IPS-11a (cell line): ENCODE data around the gene CENATAC.
"Not testable (repeated sequence)": the region's sequence is repeated elsewhere in the genome, so short reads cannot be mapped to it uniquely, and the experiment has no call there.

Experiments used
- H3K4me3 ChIP-seq: one replicate; pipeline ENCODE4 v1.5.1; 2013; ENCODE audit warnings: low read depth, low read length, control low read depth

The CENATAC gene

DNA sequence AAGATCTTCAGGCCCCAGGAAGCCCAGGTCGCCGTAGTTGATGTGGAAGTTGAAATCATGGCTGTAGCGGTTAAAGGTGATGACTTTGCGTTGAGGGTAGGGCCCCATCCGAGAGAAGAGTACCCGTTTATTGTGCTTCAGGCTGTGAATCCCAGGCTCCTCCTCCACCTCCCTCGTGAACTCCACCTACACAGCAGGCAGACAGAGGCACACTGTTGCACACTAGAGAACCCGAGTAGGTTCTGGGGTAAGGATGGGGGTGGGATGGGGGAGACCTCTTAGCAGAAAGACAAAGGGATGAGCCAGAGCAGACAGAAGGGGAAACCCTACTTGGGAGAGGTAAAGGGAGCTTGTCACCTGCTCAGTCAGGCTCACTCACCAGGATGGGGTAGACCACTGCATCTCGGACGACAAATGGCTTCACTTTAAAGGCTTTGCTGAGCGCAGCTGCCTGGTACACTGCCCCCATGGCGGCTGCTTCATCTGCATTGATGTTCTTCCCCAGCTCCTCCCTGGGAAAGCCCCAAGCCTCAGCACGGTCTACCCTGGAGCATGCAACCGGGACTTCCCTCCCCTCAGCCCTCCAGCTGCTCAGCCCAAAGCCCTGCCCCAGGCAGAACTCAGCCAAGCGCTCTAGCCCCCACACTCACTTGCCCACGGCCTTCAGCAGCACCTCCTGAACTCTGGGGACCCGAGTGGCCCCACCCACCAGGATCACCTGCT is 53.7 kb downstream of the CENATAC start:
- H3K4me3 ChIP-seq, result no peak overlapping the region

DNA sequence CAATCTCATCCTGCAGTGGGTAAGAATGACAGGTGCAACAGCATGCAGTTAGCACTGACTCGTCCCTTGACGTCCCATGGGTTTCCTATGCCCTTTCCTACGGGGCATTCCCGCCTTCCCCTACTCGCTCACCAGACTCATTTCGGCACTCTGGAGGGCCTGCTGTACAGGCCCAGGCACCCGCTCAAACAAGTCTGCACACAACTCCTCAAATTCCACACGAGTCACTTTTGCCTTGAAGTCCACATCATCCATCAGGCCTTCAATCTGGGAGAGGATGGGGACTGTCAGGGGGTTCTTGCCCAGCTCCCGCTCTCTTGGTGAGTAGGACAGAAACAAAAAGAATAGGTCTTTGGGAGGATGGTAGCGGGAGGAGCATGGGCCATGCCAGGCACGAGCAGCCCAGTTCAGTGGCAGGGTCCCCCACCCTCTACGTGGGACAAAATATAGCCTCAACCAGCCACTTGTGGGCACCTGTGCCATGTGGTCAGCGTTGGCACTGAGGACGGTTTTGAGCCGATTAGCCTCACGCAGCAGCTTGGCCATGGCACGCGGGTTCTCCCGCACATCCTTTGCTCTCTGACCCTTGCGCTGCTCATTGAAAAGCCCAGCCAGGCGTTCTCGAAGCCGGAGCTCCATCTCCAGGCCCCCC is 54.4 kb downstream of the CENATAC start:
- H3K4me3 ChIP-seq, result no peak overlapping the region

- H3K4me3 ChIP-seq, result no peak overlapping the region
Observed at GRCh38 chr11:119054418-119054817, 56.5 kb downstream of the CENATAC start.

DNA sequence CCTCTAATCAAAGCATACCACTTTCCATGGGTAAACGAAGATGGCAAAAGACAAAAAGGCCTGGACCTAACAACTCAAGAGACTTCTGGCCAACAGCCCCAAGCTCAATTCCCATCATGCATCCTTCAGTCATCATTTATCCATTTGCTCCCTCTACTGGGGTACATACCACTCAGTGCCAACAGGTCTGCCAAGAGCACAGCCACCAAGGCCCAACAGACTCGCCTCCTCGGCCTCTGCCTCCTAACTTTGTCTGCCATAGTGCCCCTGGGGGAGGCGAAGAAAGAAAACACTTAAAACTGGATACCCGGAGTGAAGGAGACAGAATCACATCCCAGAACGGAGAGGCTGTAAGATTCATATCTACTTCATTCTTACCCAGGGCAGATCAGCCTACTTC is 58.0 kb downstream of the CENATAC start:
- H3K4me3 ChIP-seq, result peak overlapping the region; percentile 77

DNA sequence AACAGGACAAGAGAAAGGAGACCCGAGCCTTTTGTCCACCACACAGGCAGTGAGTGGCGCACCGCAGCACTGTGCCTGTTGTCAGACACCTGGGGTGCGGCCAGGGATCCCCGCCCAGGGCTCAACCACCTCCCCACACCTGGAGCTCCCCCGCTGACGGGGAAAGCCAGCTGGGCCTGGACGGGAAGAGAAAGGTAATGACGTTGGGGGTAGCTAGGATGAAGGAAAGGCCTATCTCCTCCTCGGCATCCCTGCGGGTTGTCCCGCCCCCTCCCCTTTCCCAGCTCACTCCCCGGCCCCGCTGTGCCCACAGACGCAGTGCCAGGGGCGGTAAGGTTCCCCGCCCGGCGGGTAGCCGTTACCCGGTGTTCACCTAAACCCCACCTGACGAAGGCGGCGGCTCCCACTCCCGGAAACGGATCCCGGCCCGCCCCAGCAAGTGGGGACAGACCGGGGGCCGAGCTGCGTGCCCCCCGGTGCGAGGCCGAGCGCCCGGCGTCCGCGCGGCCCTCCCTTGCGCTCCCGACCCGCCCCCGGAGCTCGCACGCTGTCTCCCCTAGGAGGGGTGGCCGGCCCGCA is 58.6 kb downstream of the CENATAC start:
- H3K4me3 ChIP-seq, result peak overlapping the region; percentile 77

DNA sequence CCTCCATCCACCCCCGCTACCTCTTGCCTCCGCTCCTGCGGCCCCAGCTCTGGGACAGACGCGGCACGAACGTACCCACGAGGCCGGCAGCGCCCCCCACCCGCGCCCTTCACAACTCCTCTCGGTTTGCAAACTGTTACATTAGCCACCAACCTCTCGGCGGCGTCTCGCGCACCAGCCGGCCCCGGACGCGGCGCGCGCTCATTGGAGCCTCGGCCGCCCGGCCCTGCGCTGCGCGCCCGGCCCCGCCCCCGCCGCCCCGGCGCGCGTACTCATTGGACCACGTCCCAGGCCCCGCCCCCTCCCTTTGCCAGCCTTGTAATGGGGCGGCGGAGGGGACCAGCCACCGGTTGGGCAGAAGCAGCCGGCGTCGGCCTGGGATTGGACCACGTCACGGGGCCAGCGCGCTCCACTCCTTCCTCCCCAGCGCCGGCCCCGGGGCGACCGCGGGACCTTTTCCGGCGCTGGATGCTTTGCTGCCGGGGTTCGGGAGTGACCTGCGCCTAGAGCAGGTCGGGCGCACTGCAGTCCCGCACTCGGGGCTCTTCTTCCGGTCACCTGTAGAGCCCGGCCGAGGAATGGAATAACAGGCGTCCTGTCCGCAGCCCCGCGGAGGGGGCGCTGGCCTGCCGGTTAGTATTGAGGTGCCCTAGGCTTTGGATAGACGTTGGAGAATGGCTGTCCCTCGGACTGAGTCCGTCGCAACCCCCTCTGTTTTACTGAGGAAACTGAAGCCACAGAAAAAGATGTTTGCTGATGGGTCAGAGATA is 59.2 kb downstream of the CENATAC start, which contains the start of gene HYOU1:
TSS of gene HYOU1 (minus strand) at position 206 of the 770 bp plus-strand sequence. CDS start 1,045 bp downstream, outside the sequence.
- H3K4me3 ChIP-seq, result peak within 1 kb of the TSS; percentile 82

DNA sequence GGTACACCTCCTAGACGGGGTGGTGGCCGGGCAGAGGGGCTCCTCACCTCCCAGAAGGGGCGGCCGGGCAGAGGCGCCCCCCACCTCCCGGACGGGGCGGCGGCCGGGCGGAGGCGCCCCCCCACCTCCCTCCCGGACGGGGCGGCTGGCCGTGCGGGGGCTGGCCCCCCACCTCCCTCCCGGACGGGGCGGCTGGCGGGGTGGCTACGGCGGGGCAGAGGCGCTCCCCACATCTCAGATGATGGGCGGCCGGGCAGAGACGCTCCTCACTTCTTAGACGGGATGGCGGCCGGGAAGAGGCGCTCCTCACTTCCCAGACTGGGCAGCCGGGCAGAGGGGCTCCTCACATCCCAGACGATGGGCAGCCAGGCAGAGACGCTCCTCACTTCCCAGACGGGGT is 61.2 kb downstream of the CENATAC start:
- not testable (repeated sequence) for H3K4me3 ChIP-seq

- no peak overlapping the region for H3K4me3 ChIP-seq
Observed at GRCh38 chr11:119061256-119061655, 63.3 kb downstream of the CENATAC start.

DNA sequence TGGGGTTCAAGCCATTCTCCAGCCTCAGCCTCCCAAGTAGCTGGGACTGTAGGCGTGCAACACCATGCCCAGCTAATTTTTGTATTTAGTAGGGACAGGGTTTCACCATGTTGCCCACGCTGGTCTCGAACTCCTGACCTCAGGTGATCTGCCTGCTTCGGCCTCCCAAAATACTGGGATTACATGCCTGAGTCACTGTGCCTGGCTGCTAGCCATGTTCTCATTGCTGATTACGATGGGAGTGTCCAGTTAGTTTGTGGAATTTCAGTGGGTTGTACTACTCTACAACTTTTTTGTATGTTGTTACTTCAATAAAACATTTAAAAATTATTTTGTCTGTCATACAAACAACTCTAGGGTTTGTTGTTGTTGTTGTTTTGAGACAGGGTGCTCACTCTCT is 64.8 kb downstream of the CENATAC start:
- H3K4me3 ChIP-seq, result no peak overlapping the region

DNA sequence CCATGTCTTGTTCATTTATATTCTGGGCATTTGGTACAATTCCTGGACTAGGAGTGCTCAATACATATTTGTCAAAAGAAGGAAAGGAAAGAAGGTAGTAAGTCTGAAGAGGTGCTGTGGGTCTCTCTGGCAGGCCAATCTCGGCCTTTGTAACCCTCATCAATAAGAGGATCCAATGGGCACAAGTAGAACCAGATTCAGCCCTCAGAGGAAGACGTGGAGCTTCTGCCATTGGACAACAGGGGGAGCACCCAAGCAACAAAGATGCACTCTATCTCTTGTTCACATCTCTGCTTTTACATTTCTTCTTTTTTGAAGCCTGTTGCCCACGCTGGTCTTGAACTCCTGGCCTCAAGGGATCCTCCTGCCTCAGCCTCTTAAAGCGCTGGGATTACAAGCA is 67.4 kb downstream of the CENATAC start:
- H3K4me3 ChIP-seq, result no peak overlapping the region
